ENCODE measurements around the gene TMEM237.

TMEM237 gene

GRCh38 chr2:201622306-201622970, 20.9 kb downstream of the TMEM237 start:
- TF ChIP-seq ZFX (IDR thresholded peaks at IDR 0.05; ENCODE audit: borderline replicate concordance): no peak
- no peak for TF ChIP-seq CTCF (IDR thresholded peaks at IDR 0.05)
- no peak overlapping the region for H3K27ac ChIP-seq

GRCh38 chr2:201621293-201621999, 21.9 kb downstream of the TMEM237 start:
- H3K27ac ChIP-seq: no peak overlapping the region
- TF ChIP-seq ZFX (IDR thresholded peaks at IDR 0.05; ENCODE audit: borderline replicate concordance) (no peak), CTCF (IDR thresholded peaks at IDR 0.05) (no peak)

- H3K27ac ChIP-seq: no peak overlapping the region
- TF ChIP-seq CTCF (IDR thresholded peaks at IDR 0.05) (peak; percentile 48), ZFX (IDR thresholded peaks at IDR 0.05; ENCODE audit: borderline replicate concordance) (no peak)
Observed at GRCh38 chr2:201618744-201619662, 24.3 kb downstream of the TMEM237 start.

GRCh38 chr2:201608021-201608420, 35.3 kb downstream of the TMEM237 start:
- no peak for TF ChIP-seq ZFX (IDR thresholded peaks at IDR 0.05; ENCODE audit: borderline replicate concordance)
- no peak for TF ChIP-seq CTCF (IDR thresholded peaks at IDR 0.05)

GRCh38 chr2:201607568-201607967, 35.7 kb downstream of the TMEM237 start:
- no peak overlapping the region for H3K27ac ChIP-seq
- TF ChIP-seq ZFX (IDR thresholded peaks at IDR 0.05; ENCODE audit: borderline replicate concordance): no peak
- no peak for TF ChIP-seq CTCF (IDR thresholded peaks at IDR 0.05)

More at GRCh38 chr2:201608021-201608420, 35.3 kb downstream of the TMEM237 start:
- no peak overlapping the region for H3K27ac ChIP-seq

- H3K27ac ChIP-seq: no peak overlapping the region
- TF ChIP-seq ZFX (IDR thresholded peaks at IDR 0.05; ENCODE audit: borderline replicate concordance): no peak
- no peak for TF ChIP-seq CTCF (IDR thresholded peaks at IDR 0.05)
Observed at GRCh38 chr2:201600906-201601305, 42.4 kb downstream of the TMEM237 start.
